MCF 10A (cell line): ENCODE measurements around the gene EXOC3L1. TPM values are rescaled to one million over a fixed set of nuclear protein-coding genes. Genes with fewer than 3 reads are reported as not detected.
A peak's percentile ranks its signal among the peaks of the same experiment; 100 is the strongest.

ENCODE experiments used
- BruUV-seq: library from RNA; stranded (reverse); fragments of 400-500 nt; replicated peaks from 2 replicates; lab custom pipeline; 2021; lab: Mats Ljungman, UMichigan
- CTCF ChIA-PET: fragments of 300-600 bp; sonication (Branson Sonifier 250); formaldehyde crosslinking; extraction: SDS; loops from one replicate; lab custom pipeline; 2021; ENCODE audit warnings: antibody characterized with exemption, inconsistent platforms; lab: Yijun Ruan, JAX
- POLR2A ChIA-PET: fragments of 300-600, 350-650 bp; sonication (Branson Sonifier 250); formaldehyde crosslinking; extraction: SDS; loops from one replicate; lab custom pipeline; 2020; ENCODE audit warnings: antibody characterized with exemption, inconsistent platforms; lab: Yijun Ruan, JAX
- DNase-seq: peaks from one replicate; pipeline ENCODE4 v3.0.0-alpha.2; 2018; ENCODE audit not compliant: unreplicated experiment
- H3K27ac Mint-ChIP-seq: one replicate; pipeline ENCODE4 v1.8.0; 2022; ENCODE audit warnings: mild to moderate bottlenecking, low read depth, mixed read lengths; ENCODE audit not compliant: unreplicated experiment
- H3K27me3 Mint-ChIP-seq: one replicate; pipeline ENCODE4 v1.8.0; 2022; ENCODE audit warnings: mixed read lengths; ENCODE audit not compliant: insufficient read depth, unreplicated experiment
- H3K36me3 Mint-ChIP-seq: one replicate; pipeline ENCODE4 v1.8.0; 2022; ENCODE audit warnings: mild to moderate bottlenecking, moderate library complexity, mixed read lengths; ENCODE audit not compliant: insufficient read depth, unreplicated experiment
- H3K4me1 Mint-ChIP-seq: one replicate; pipeline ENCODE4 v1.8.0; 2022; ENCODE audit warnings: mixed read lengths; ENCODE audit not compliant: insufficient read depth, unreplicated experiment
- H3K4me3 Mint-ChIP-seq: one replicate; pipeline ENCODE4 v1.8.0; 2022; ENCODE audit warnings: mild to moderate bottlenecking, moderate library complexity, mixed read lengths; ENCODE audit not compliant: unreplicated experiment
- H3K9me3 Mint-ChIP-seq: one replicate; pipeline ENCODE4 v1.8.0; 2022; ENCODE audit warnings: mixed read lengths; ENCODE audit not compliant: unreplicated experiment
- CTCF ChIP-seq: fragments of 200-600 bp; IDR thresholded peaks from one replicate; pipeline ENCODE4 v1.8.0; 2022; ENCODE audit warnings: antibody characterized with exemption, mild to moderate bottlenecking; ENCODE audit not compliant: unreplicated experiment
- intact Hi-C: fragments of 100-400 bp; cut with micrococcal nuclease; formaldehyde crosslinking; loops from 2 replicates; pipeline ENCODE4 v1.14.1; 2022
- total RNA-seq: library from RNA; stranded (reverse); gene quantifications from 2 replicates; pipeline ENCODE4 v1.2.3, GENCODE V29; 2022

EXOC3L1 gene
- total RNA-seq, 1 experiment from 2014 or later = not detected

GRCh38 chr16:67169011-67169451 lies 20.9 kb downstream of the EXOC3L1 start:
- Mint-ChIP-seq H3K36me3 (peaks cover 4% of the 10 kb centered on the region), H3K27ac (no peak overlapping the region), H3K4me1 (peaks cover 32% of the 10 kb centered on the region), H3K9me3 (no peaks in the 10 kb centered on the region), H3K4me3 (peak overlapping the region; percentile 83), H3K27me3 (no peaks in the 10 kb centered on the region)
- ChIA-PET CTCF (interaction anchor here (0.6 to 1.4 kb wide), 4 partner anchors 38 to 269 kb away, joined by 3 to 4 read pairs (median 3); no protein-coding TSS in a partner anchor), POLR2A (interaction anchor here (0.6 to 2.1 kb wide), 4 partner anchors 9 to 223 kb away, joined by 3 to 18 read pairs (median 4); partner anchors contain the start of genes FBXL8, MATCAP1 and TRADD)
- no TSS peak for BruUV-seq
- TF ChIP-seq CTCF = no peak
- intact Hi-C loops = no loop called here
- no peak for DNase-seq

GRCh38 chr16:67167588-67167987 lies 22.3 kb downstream of the EXOC3L1 start:
- no peaks in the 10 kb centered on the region for H3K27me3 Mint-ChIP-seq
- CTCF ChIA-PET = interaction anchor here (0.7 kb wide), 1 partner anchor 31 kb away, joined by 3 read pairs; no protein-coding TSS in a partner anchor

GRCh38 chr16:67166598-67167168 lies 23.3 kb downstream of the EXOC3L1 start:
- Mint-ChIP-seq H3K36me3 (peaks cover 11% of the 10 kb centered on the region), H3K27ac (no peak overlapping the region), H3K9me3 (no peaks in the 10 kb centered on the region), H3K4me1 (peaks cover 18% of the 10 kb centered on the region), H3K4me3 (no peak overlapping the region), H3K27me3 (no peaks in the 10 kb centered on the region)
- no peak for DNase-seq
- no TSS peak for BruUV-seq
- TF ChIP-seq CTCF = no peak
- POLR2A ChIA-PET = no interaction called here
- CTCF ChIA-PET = interaction anchor here (0.7 kb wide), 2 partner anchors 9 to 12 kb away, joined by 3 read pairs; no protein-coding TSS in a partner anchor
- intact Hi-C loops = no loop called here

More at GRCh38 chr16:67167588-67167987, 22.3 kb downstream of the EXOC3L1 start:
- DNase-seq = no peak
- no TSS peak for BruUV-seq
- POLR2A ChIA-PET = interaction anchor here (0.6 kb wide), 1 partner anchor 150 kb away, joined by 3 read pairs; no protein-coding TSS in a partner anchor
- Mint-ChIP-seq H3K9me3 (no peaks in the 10 kb centered on the region), H3K4me1 (peaks cover 23% of the 10 kb centered on the region), H3K4me3 (no peak overlapping the region), H3K27ac (no peak overlapping the region), H3K36me3 (peaks cover 5% of the 10 kb centered on the region)
- TF ChIP-seq CTCF = no peak
- intact Hi-C loops = no loop called here

GRCh38 chr16:67166110-67166547 lies 23.8 kb downstream of the EXOC3L1 start:
- no peaks in the 10 kb centered on the region for H3K27me3 Mint-ChIP-seq
- CTCF ChIA-PET = interaction anchor here (0.7 kb wide), 1 partner anchor 10 kb away, joined by 3 read pairs; no protein-coding TSS in a partner anchor
- BruUV-seq = no TSS peak

More at GRCh38 chr16:67166110-67166547, 23.8 kb downstream of the EXOC3L1 start:
- H3K27ac Mint-ChIP-seq = no peak overlapping the region
- peaks cover 12% of the 10 kb centered on the region for H3K36me3 Mint-ChIP-seq
- no peak overlapping the region for H3K4me3 Mint-ChIP-seq
- TF ChIP-seq CTCF = no peak
- intact Hi-C loops = no loop called here
- no peaks in the 10 kb centered on the region for H3K9me3 Mint-ChIP-seq
- no peak for DNase-seq
- H3K4me1 Mint-ChIP-seq = peaks cover 12% of the 10 kb centered on the region
- POLR2A ChIA-PET = interaction anchor here (1.1 kb wide), 1 partner anchor 12 kb away, joined by 3 read pairs; no protein-coding TSS in a partner anchor
